SK-N-SH (cell line): ENCODE results near the gene CEP295NL.

ENCODE experiments used
- CTCF ChIP-seq: fragments of 200-600 bp; sonication (generic); IDR thresholded peaks from 2 replicates; pipeline ENCODE4 v1.6.1; 2017; ENCODE audit warnings: antibody characterized with exemption, mild to moderate bottlenecking, moderate library complexity
- EP300 ChIP-seq, 2 experiments: IDR thresholded peaks; 2 replicates each; pipeline versions ENCODE4 v1.4.0 to v1.6.1; 2012; ENCODE audit warnings: borderline replicate concordance in 1 of 2, low read depth in 1 of 2, low read length in 1 of 2
- POLR2AphosphoS5 ChIP-seq: IDR thresholded peaks from 2 replicates; pipeline ENCODE4 v1.6.1; 2012; ENCODE audit warnings: low read depth, low read length
- REST ChIP-seq: IDR thresholded peaks from 2 replicates; pipeline ENCODE4 v1.6.1; 2012; ENCODE audit warnings: mild to moderate bottlenecking, low read depth, low read length, moderate library complexity
- TAF1 ChIP-seq: IDR thresholded peaks from 2 replicates; pipeline ENCODE4 v1.6.1; 2012; ENCODE audit warnings: low read depth, mild to moderate bottlenecking, low read length, moderate library complexity, borderline replicate concordance

- TF ChIP-seq CTCF (no peak), REST (no peak), TAF1 (no peak), EP300 (IDR thresholded peaks at IDR 0.05; ENCODE audit: borderline replicate concordance in 1 of 2, low read depth in 1 of 2, low read length in 1 of 2) (no peak), POLR2AphosphoS5 (no peak)
Measured at GRCh38 chr17:78884148-78884825, 18.7 kb downstream of the CEP295NL start.
